Neuronal stem cell (in vitro differentiated cells): Measurements from ENCODE around the gene SARNP.
"Not testable (repeated sequence)": the region's sequence is repeated elsewhere in the genome, so short reads cannot be mapped to it uniquely, and the experiment has no call there.

ENCODE experiments used
- DNase-seq: peaks from one replicate; pipeline ENCODE4 v3.0.0-alpha.2; 2013; ENCODE audit warnings: low spot score
- H2AFZ ChIP-seq: one replicate; pipeline ENCODE4 v1.6.1; 2013; ENCODE audit warnings: mild to moderate bottlenecking, low read length, inconsistent platforms
- H2AK5ac ChIP-seq: 2 replicates; pipeline ENCODE4 v1.6.1; 2013; ENCODE audit warnings: low read depth, mild to moderate bottlenecking, inconsistent platforms, low read length, moderate library complexity, mixed read lengths
- H2BK120ac ChIP-seq: 2 replicates; pipeline ENCODE4 v1.6.1; 2013; ENCODE audit warnings: low read depth, mild to moderate bottlenecking, inconsistent platforms, low read length, moderate library complexity, mixed read lengths
- H2BK12ac ChIP-seq: one replicate; pipeline ENCODE4 v1.6.1; 2013; ENCODE audit warnings: low read length, inconsistent platforms
- H2BK15ac ChIP-seq: 2 replicates; pipeline ENCODE4 v1.6.1; 2013; ENCODE audit warnings: mild to moderate bottlenecking, low read length, inconsistent platforms, mixed read lengths
- H2BK5ac ChIP-seq: one replicate; pipeline ENCODE4 v1.6.1; 2013; ENCODE audit warnings: inconsistent platforms, mild to moderate bottlenecking, low read length, moderate library complexity
- H3K14ac ChIP-seq: one replicate; pipeline ENCODE4 v1.6.1; 2013; ENCODE audit warnings: low read length, inconsistent platforms
- H3K18ac ChIP-seq: 2 replicates; pipeline ENCODE4 v1.6.1; 2013; ENCODE audit warnings: low read length, inconsistent platforms
- H3K23ac ChIP-seq: 2 replicates; pipeline ENCODE4 v1.6.1; 2013; ENCODE audit warnings: low read depth, mild to moderate bottlenecking, mixed read lengths, low read length, inconsistent platforms; ENCODE audit not compliant: poor library complexity
- H3K27ac ChIP-seq: replicated peaks from 3 replicates; pipeline ENCODE4 v1.5.1; 2013; ENCODE audit warnings: low read length, inconsistent platforms
- H3K27me3 ChIP-seq, 3 experiments: 2 replicates each; pipeline ENCODE4 v1.6.1; 2013; ENCODE audit warnings: low read length in 3 of 3, mild to moderate bottlenecking in 2 of 3, inconsistent platforms in 1 of 3, low read depth in 1 of 3, mixed read lengths in 1 of 3, moderate library complexity in 1 of 3; ENCODE audit not compliant: control insufficient read depth in 3 of 3, insufficient read depth in 3 of 3
- H3K36me3 ChIP-seq, 2 donors: replicated peaks in 1 of 2; 2 replicates each; pipeline ENCODE4 v1.6.1; 2013; ENCODE audit warnings: low read length in 2 of 2; ENCODE audit not compliant: control insufficient read depth in 2 of 2, insufficient read depth in 2 of 2
- H3K4ac ChIP-seq: 2 replicates; pipeline ENCODE4 v1.6.1; 2013; ENCODE audit warnings: inconsistent platforms, mild to moderate bottlenecking, low read length, moderate library complexity
- H3K4me1 ChIP-seq, 2 donors: 1 replicate in 1 of 2; 2 replicates in 1 of 2; pipeline ENCODE4 v1.6.1; 2013; ENCODE audit warnings: low read length in 2 of 2, low read depth in 1 of 2; ENCODE audit not compliant: control insufficient read depth in 2 of 2, insufficient read depth in 1 of 2
- H3K4me2 ChIP-seq: one replicate; pipeline ENCODE4 v1.6.1; 2013; ENCODE audit warnings: mild to moderate bottlenecking, low read length, inconsistent platforms; ENCODE audit not compliant: insufficient read depth, poor library complexity, severe bottlenecking
- H3K4me3 ChIP-seq, 2 donors: 2 replicates each; pipeline ENCODE4 v1.5.1; 2013; ENCODE audit warnings: low read length in 2 of 2, mild to moderate bottlenecking in 2 of 2, inconsistent platforms in 1 of 2, moderate library complexity in 1 of 2
- H3K79me1 ChIP-seq: one replicate; pipeline ENCODE4 v1.6.1; 2013; ENCODE audit warnings: low read depth, mild to moderate bottlenecking, inconsistent platforms, low read length, moderate library complexity
- H3K9ac ChIP-seq: one replicate; pipeline ENCODE4 v1.6.1; 2013; ENCODE audit warnings: mild to moderate bottlenecking, low read depth, low read length, inconsistent platforms; ENCODE audit not compliant: poor library complexity
- H3K9me3 ChIP-seq, 2 donors: replicated peaks in 1 of 2; 2 replicates each; pipeline versions ENCODE3 to v1.6.1; 2013; ENCODE audit warnings: low read length in 2 of 2, mild to moderate bottlenecking in 2 of 2, inconsistent platforms in 1 of 2, low read depth in 1 of 2, mixed read lengths in 1 of 2, moderate library complexity in 1 of 2; ENCODE audit not compliant: control insufficient read depth in 2 of 2, insufficient read depth in 1 of 2
- H4K8ac ChIP-seq: one replicate; pipeline ENCODE4 v1.6.1; 2013; ENCODE audit warnings: low read depth, mild to moderate bottlenecking, inconsistent platforms, low read length, moderate library complexity
- H4K91ac ChIP-seq: one replicate; pipeline ENCODE4 v1.6.1; 2013; ENCODE audit warnings: low read length, low read depth, mild to moderate bottlenecking, inconsistent platforms; ENCODE audit not compliant: poor library complexity
- WGBS, 2 donors: extraction: QIAGEN DNeasy Blood & Tissue Kit; methylation state at CpG; one replicate each; pipeline ENCODE4 v1.1.7; 2013; ENCODE audit warnings: missing lambda C conversion rate in 2 of 2, mixed read lengths in 1 of 2; ENCODE audit not compliant: insufficient read length in 2 of 2, insufficient replicate concordance in 1 of 2; ENCODE audit errors: extremely low coverage in 2 of 2; 5-methylcytosine and 5-hydroxymethylcytosine counted together

Gene SARNP

GRCh38 chr12:55762646-55763045 lies 54.9 kb downstream of the SARNP start:
- Histone ChIP-seq H2BK15ac (no peak overlapping the region), H3K79me1 (peaks cover 2% of the 10 kb centered on the region), H3K4me2 (no peak overlapping the region), H3K4ac (no peak overlapping the region), H3K23ac (no peak overlapping the region), H2BK12ac (no peak overlapping the region), H3K4me3 (no peak overlapping the region), H4K91ac (no peak overlapping the region), H3K9ac (no peak overlapping the region), H2BK120ac (no peak overlapping the region), H3K36me3 (peaks cover 7 to 83% of the 10 kb centered on the region in 2 donors), H3K27me3 (no peaks in the 10 kb centered on the region), H2AK5ac (no peak overlapping the region), H3K9me3 (peaks cover 2 to 13% of the 10 kb centered on the region in 2 donors), H3K14ac (no peak overlapping the region), H3K4me1 (peaks cover 4 to 6% of the 10 kb centered on the region in 2 donors), H3K27ac (no peak overlapping the region), H2AFZ (no peak overlapping the region), H3K18ac (no peak overlapping the region), H4K8ac (no peak overlapping the region), H2BK5ac (no peak overlapping the region)
- DNase-seq = no peak

- H3K79me1 ChIP-seq = no peaks in the 10 kb centered on the region
- no peak overlapping the region for H2BK120ac ChIP-seq
- H3K4me1 ChIP-seq = peaks cover 2 to 9% of the 10 kb centered on the region in 2 donors
- H3K4me2 ChIP-seq = no peak overlapping the region
- no CpG with 5 or more reads among the region's 6 CpGs for WGBS, 2 donors
- H3K27ac ChIP-seq = no peak overlapping the region
- H3K4me3 ChIP-seq = no peak overlapping the region
- H4K8ac ChIP-seq = no peak overlapping the region
- H3K9ac ChIP-seq = no peak overlapping the region
- H2BK12ac ChIP-seq = no peak overlapping the region
- no peaks in the 10 kb centered on the region for H3K27me3 ChIP-seq
- no peak overlapping the region for H2BK15ac ChIP-seq
- no peak overlapping the region for H3K4ac ChIP-seq
- H3K23ac ChIP-seq = no peak overlapping the region
- H4K91ac ChIP-seq = no peak overlapping the region
- H2BK5ac ChIP-seq = no peak overlapping the region
- no peak for DNase-seq
- H2AFZ ChIP-seq = no peak overlapping the region
- H3K14ac ChIP-seq = no peak overlapping the region
- H2AK5ac ChIP-seq = no peak overlapping the region
- no peak overlapping the region for H3K18ac ChIP-seq
- H3K9me3 ChIP-seq = peaks cover 2 to 13% of the 10 kb centered on the region in 2 donors
- peaks cover 15 to 86% of the 10 kb centered on the region in 2 donors for H3K36me3 ChIP-seq
Observed at GRCh38 chr12:55760663-55761062, 56.9 kb downstream of the SARNP start.

GRCh38 chr12:55758575-55758974 lies 58.9 kb downstream of the SARNP start:
- not testable (repeated sequence) for H3K9ac ChIP-seq, H3K18ac ChIP-seq, H3K4me2 ChIP-seq, H4K8ac ChIP-seq, H2BK5ac ChIP-seq, H2AK5ac ChIP-seq, H3K79me1 ChIP-seq, H3K23ac ChIP-seq, H3K4ac ChIP-seq, H2BK120ac ChIP-seq, DNase-seq, H3K27me3 ChIP-seq, H3K14ac ChIP-seq, H3K4me1 ChIP-seq, H2AFZ ChIP-seq, H3K4me3 ChIP-seq, H4K91ac ChIP-seq, H2BK15ac ChIP-seq, H2BK12ac ChIP-seq, H3K27ac ChIP-seq
- WGBS, 2 donors = no CpG with 5 or more reads among the region's 4 CpGs
- peaks cover 15 to 96% of the 10 kb centered on the region in 2 donors for H3K36me3 ChIP-seq
- peaks cover 2 to 13% of the 10 kb centered on the region in 2 donors for H3K9me3 ChIP-seq

GRCh38 chr12:55757701-55758100 lies 59.8 kb downstream of the SARNP start:
- peak overlapping the region; percentile 45 for H3K27ac ChIP-seq
- no peaks in the 10 kb centered on the region for H3K27me3 ChIP-seq
- peaks cover 2 to 13% of the 10 kb centered on the region in 2 donors for H3K9me3 ChIP-seq
- H2BK12ac ChIP-seq = no peak overlapping the region
- H3K23ac ChIP-seq = no peak overlapping the region
- no peak overlapping the region for H3K4me2 ChIP-seq
- H3K79me1 ChIP-seq = no peaks in the 10 kb centered on the region
- H3K9ac ChIP-seq = no peak overlapping the region
- H2BK15ac ChIP-seq = no peak overlapping the region
- no peak overlapping the region for H3K14ac ChIP-seq
- peaks cover 0 to 9% of the 10 kb centered on the region in 2 donors for H3K4me1 ChIP-seq
- H4K8ac ChIP-seq = no peak overlapping the region
- no peak overlapping the region for H2BK5ac ChIP-seq
- WGBS, 2 donors = no CpG with 5 or more reads among the region's 2 CpGs
- H2AFZ ChIP-seq = no peak overlapping the region
- H4K91ac ChIP-seq = no peak overlapping the region
- no peak overlapping the region for H3K18ac ChIP-seq
- H2AK5ac ChIP-seq = no peak overlapping the region
- no peak overlapping the region for H3K4ac ChIP-seq
- no peak overlapping the region for H3K4me3 ChIP-seq
- H2BK120ac ChIP-seq = no peak overlapping the region
- H3K36me3 ChIP-seq = peaks cover 19 to 96% of the 10 kb centered on the region in 2 donors
- peak; percentile 26 for DNase-seq
